AG04449 (cell line): ENCODE data around the gene PTPRK.
A peak's percentile ranks its signal among the peaks of the same experiment; 100 is the strongest.

Source experiments
- CTCF ChIA-PET: fragments of 350-600 bp; formaldehyde crosslinking; extraction: SDS; loops from one replicate; lab custom pipeline; 2021; ENCODE audit warnings: antibody characterized with exemption; lab: Yijun Ruan, JAX
- POLR2A ChIA-PET: fragments of 400-600, 350-600 bp; formaldehyde crosslinking; extraction: SDS; loops from one replicate; lab custom pipeline; 2020; ENCODE audit warnings: antibody characterized with exemption, inconsistent platforms; lab: Yijun Ruan, JAX
- DNase-seq: peaks from one replicate; pipeline ENCODE4 v3.0.0-alpha.2; 2010; ENCODE audit warnings: low read depth, low spot score
- H3K4me3 ChIP-seq: 2 replicates; pipeline ENCODE4 v1.5.1; 2011; ENCODE audit warnings: low read depth, mild to moderate bottlenecking, control low read depth, low read length
- CTCF ChIP-seq: IDR thresholded peaks from one replicate; pipeline ENCODE4 v1.5.1; 2011; ENCODE audit warnings: mild to moderate bottlenecking, moderate library complexity, low read length, control low read depth, inconsistent platforms; ENCODE audit not compliant: insufficient read depth; ENCODE audit errors: missing control alignments

PTPRK gene

GRCh38 chr6:128379577-128379976 lies 140.8 kb downstream of the PTPRK start:
- no peak for DNase-seq
- ChIA-PET CTCF (interaction anchor here (1.0 kb wide), 1 partner anchor 22 kb away, joined by 3 read pairs; no protein-coding TSS in a partner anchor), POLR2A (no interaction called here)
- no peak overlapping the region for H3K4me3 ChIP-seq
- TF ChIP-seq CTCF = no peak

GRCh38 chr6:128376952-128377503 lies 143.4 kb downstream of the PTPRK start:
- no peak for TF ChIP-seq CTCF
- ChIA-PET POLR2A (no interaction called here), CTCF (no interaction called here)
- no peak overlapping the region for H3K4me3 ChIP-seq
- no peak for DNase-seq

DNA sequence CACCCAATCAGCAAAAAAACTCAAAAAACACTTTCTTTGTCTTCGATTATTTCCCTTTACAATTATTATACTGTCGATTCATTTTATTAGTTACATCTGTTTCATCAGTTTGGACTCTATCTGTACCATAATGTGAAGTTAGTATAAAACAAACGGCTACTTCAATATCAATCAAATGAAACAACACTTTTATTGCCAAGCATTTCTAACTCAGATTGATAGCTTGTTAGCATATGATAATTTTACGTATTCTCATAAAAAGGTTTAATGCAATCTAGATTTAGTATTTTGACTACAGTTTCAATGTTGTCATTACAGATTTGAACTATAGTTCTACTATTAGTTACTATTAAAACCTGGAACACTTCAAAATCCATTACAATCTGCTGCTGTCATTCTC lies 149.3 kb downstream of the PTPRK start:
- DNase-seq = no peak
- TF ChIP-seq CTCF = no peak
- ChIA-PET POLR2A (no interaction called here), CTCF (interaction anchor here (2.5 kb wide), 1 partner anchor 13 kb away, joined by 7 read pairs; no protein-coding TSS in a partner anchor)
- H3K4me3 ChIP-seq = no peak overlapping the region

DNA sequence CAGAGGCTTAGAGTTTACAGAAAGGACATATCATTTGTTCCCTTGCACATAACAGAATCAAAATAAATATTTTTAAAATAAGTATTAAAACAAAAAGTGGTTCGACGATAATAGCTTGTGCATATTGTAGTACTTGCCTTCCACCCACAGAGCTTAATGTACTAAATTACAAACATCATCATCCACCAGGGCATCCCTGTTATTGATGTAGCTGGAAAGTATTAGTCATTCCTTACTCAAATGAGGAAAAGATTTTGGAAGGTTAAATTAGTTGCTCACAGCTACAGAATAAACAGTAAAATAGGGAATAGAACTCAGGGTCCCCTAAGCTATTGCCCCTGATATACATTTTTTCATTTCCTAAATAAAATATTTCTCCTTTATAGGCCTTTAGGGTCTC lies 150.3 kb downstream of the PTPRK start:
- CTCF ChIA-PET = interaction anchor here (0.7 to 2.5 kb wide), 2 partner anchors 14 to 58 kb away, joined by 3 to 7 read pairs; no protein-coding TSS in a partner anchor
- POLR2A ChIA-PET = interaction anchor here (1.0 kb wide), 1 partner anchor 150 kb away, joined by 3 read pairs; the partner anchor contains the start of gene PTPRK
- DNase-seq = peak; percentile 26
- no peak overlapping the region for H3K4me3 ChIP-seq
- no peak for TF ChIP-seq CTCF

DNA sequence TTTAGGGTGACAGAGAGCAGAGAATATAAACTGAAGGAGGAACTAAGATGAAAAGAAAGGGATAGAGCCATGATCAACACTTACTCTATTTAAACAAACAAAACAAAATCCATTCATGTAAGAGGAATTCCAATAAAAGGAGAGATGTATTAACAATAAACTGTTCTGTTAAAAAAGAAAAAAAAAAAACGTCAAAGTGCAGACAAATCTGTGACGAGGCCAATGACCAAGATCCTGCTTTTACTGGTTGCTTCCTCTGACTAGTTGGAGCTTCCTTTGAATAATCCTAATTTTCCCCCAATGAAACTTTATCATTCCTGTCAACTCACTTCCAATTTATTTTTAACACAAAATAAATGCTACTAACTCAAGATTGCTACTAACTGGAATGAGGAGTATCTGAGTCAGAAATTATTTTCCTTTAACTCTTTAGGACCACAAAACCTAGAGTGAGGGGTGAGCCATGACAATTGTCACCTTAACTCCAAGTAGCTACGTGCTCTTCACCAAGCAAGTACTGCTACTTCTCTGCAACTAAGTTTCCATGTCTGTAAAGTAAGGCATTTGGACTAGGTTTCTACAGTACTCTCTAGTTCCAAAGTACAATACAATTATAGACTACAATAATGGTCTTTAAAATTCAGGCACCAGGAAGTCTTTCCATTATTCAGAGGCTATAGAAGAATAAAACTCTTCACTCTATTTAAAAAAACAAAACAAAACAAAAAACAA lies 152.0 kb downstream of the PTPRK start:
- CTCF ChIA-PET = interaction anchor here (1.5 to 2.5 kb wide), 2 partner anchors 16 to 513 kb away, joined by 3 to 7 read pairs; no protein-coding TSS in a partner anchor
- TF ChIP-seq CTCF = no peak
- no peak for DNase-seq
- POLR2A ChIA-PET = no interaction called here
- H3K4me3 ChIP-seq = no peak overlapping the region

- TF ChIP-seq CTCF = no peak
- no peak for DNase-seq
- POLR2A ChIA-PET = no interaction called here
- H3K4me3 ChIP-seq = no peak overlapping the region
- CTCF ChIA-PET = no interaction called here
Observed at GRCh38 chr6:128367437-128367836, 153.0 kb downstream of the PTPRK start.
